ENCODE data around the gene FANCE. TPM values are rescaled to one million over a fixed set of nuclear protein-coding genes. Genes with fewer than 3 reads are reported as not detected.

Gene FANCE
- total and polyA plus RNA-seq, 9 of the 15 experiments (the other 6 are each of a cell fraction or from before 2014, with no cell fraction given), result 5.7 to 30.2 (median 17.0) TPM

GRCh38 chr6:35493307-35493983 lies 41.3 kb downstream of the FANCE start (continued):
- TF ChIP-seq ZBTB33 (CRISPR knock-in tag; IDR thresholded peaks at IDR 0.05), result peak; percentile 66; the same call in 1 of the 2 replicates
- TF ChIP-seq SP1 (CRISPR knock-in tag; IDR thresholded peaks at IDR 0.05), result no peak
- TF ChIP-seq CAMTA2 (CRISPR knock-in tag; conservative IDR thresholded peaks at IDR 0.05), result no peak
- TF ChIP-seq, protein P1, sequence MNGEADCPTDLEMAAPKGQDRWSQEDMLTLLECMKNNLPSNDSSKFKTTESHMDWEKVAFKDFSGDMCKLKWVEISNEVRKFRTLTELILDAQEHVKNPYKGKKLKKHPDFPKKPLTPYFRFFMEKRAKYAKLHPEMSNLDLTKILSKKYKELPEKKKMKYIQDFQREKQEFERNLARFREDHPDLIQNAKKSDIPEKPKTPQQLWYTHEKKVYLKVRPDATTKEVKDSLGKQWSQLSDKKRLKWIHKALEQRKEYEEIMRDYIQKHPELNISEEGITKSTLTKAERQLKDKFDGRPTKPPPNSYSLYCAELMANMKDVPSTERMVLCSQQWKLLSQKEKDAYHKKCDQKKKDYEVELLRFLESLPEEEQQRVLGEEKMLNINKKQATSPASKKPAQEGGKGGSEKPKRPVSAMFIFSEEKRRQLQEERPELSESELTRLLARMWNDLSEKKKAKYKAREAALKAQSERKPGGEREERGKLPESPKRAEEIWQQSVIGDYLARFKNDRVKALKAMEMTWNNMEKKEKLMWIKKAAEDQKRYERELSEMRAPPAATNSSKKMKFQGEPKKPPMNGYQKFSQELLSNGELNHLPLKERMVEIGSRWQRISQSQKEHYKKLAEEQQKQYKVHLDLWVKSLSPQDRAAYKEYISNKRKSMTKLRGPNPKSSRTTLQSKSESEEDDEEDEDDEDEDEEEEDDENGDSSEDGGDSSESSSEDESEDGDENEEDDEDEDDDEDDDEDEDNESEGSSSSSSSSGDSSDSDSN (IDR thresholded peaks at IDR 0.05; ENCODE audit: borderline replicate concordance in 1 of 2, low read depth in 2 of 2, low read length in 2 of 2), result no peak
- no peak for TF ChIP-seq HES1 (IDR thresholded peaks at IDR 0.05; ENCODE audit: low read depth)
- 0 out of 2 replicates have a peak, but pooled peaks have one; percentile 73 for TF ChIP-seq IRF2 (CRISPR knock-in tag; IDR thresholded peaks at IDR 0.05)
- TF ChIP-seq RBM14 (IDR thresholded peaks at IDR 0.05; ENCODE audit: borderline replicate concordance, insufficient read depth, low read depth, low read length), result no peak
